HG02678 (cell line): ENCODE measurements around the gene ADGRV1.
A peak's percentile ranks its signal among the peaks of the same experiment; 100 is the strongest.

ENCODE experiments used
- ATAC-seq: cut with Tn5 transposase; IDR thresholded peaks from one replicate; pipeline ENCODE4 v1.9.1; 2021; ENCODE audit warnings: mild to moderate bottlenecking, moderate library complexity; ENCODE audit not compliant: unreplicated experiment

Gene ADGRV1

GRCh38 chr5:91180506-91180905, 621.9 kb downstream of the ADGRV1 start:
- no peak for ATAC-seq

- ATAC-seq: peak; percentile 80
Observed at GRCh38 chr5:91182763-91183162, 624.2 kb downstream of the ADGRV1 start.

DNA sequence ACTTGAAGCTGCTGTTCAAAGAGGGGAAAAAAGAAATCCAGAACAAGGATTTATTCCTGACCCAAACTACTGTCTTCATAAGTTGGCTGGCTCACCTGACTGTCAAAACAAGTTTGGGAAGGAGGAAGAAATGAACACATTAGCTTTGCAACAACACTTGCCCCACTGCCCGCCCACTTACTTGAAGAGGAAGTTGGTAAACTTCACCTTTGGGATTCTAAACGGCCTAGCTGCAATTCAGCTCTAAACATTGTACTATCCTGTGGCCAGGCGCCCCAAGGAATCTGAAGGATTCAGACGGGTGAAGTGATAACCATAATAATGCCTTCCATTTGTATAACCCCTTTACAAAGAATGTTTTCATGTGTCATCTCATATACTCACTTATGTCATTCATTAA, 625.1 kb downstream of the ADGRV1 start:
- no peak for ATAC-seq

DNA sequence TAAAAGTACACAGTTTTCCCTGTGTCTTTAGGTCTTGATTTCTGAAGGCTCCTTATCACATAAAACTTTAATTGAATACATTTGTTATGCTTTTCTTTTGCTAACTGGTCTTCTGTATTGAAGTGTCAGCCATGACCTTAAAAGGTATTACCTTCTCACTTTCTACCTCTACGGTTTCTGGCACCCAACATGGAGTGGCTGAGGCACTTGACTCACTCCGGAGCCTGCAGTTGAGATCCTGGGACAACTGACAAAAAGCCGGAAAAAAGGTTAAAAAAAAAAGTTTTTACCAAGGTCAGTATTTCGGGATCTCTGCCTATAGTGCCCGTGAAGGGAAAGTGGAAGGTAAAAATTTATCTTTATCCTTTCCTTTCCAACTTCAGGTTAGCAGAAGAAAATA, 627.5 kb downstream of the ADGRV1 start:
- no peak for ATAC-seq

GRCh38 chr5:91187032-91187431, 628.4 kb downstream of the ADGRV1 start:
- ATAC-seq: no peak

DNA sequence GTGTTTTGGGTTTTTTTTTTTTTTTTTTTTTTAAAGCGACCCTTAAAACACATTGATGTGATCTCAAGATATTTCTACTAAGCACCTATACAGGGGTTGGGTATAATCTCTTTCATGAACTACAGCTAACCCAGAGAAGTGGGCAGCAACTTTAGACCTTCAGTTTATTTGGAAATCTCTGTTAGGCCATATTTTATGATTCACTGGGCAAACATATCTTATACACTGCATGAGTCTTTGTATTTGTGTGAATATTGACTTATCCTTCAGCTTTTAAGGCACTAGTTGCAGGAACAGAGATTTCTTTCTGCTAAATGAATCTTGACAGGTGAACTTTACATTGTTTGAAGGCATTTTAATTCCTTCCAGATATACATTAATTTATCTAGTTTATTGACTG, 630.2 kb downstream of the ADGRV1 start:
- no peak for ATAC-seq

DNA sequence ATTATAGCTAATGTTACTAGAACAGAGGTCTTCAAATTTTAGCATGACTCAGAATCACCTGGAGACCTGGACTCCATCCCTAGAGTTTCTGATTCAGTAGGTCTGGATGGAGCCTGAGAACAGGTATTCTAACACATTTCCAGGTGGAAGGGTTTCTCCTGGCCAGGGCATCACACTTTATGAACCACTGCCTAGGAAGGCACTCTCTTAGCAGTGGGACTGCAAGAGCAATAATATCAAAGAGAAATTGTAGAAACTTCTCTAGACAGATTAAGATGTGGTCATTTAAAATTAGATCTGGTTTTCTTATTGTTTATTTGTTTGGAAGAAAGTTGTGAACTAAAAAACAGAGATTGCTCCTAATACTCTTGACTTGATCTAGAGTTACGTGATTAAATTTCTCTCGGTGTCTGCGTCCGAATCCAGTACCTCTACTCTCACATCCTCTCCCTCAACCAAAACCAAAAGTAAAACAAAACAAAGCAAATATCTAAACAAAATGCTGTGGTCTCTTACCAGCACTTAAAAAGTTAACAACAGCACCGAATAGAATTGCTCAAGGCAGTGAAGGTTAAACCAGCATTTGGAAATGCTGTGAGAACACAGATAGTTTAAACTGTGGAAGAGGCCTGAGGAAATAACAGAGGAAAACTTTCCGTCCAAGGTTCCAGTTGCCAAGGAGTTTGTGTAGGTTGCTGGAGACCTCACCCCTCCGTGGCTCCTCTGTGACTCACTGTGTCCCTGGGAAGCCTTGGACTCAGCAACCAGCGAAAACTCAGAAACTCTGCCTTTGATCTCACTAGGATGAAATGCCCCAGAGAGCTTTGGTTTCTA, 631.1 kb downstream of the ADGRV1 start:
- ATAC-seq: peak; percentile 94

- peak; percentile 16 for ATAC-seq
Observed at GRCh38 chr5:91190314-91190690, 631.7 kb downstream of the ADGRV1 start.

DNA sequence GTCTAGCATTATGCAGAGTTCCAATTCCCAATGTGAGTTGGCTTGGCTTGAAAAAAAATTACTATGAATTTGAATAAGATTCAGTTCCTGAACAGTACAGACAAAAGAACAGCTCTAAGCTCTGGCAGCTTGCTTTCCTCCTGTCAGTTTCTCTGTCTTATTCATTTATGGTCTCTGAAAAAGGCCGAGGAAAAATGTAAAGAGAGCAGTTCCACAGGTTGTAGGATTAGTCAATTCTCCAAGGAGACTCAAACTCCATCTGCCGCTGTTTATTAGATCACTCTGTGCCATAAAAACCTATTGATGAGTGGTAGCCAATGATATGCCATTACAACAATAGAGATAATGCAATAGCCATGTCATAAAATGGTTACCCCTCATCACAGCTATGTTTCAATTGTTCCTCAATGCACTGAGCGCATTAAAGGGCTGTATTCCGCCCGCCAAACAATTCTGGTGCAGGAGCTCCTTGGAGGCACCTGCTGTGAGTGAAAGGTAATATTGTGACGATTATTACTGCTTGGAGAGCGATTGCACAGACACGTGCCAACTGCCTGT, 636.3 kb downstream of the ADGRV1 start:
- ATAC-seq: no peak

DNA sequence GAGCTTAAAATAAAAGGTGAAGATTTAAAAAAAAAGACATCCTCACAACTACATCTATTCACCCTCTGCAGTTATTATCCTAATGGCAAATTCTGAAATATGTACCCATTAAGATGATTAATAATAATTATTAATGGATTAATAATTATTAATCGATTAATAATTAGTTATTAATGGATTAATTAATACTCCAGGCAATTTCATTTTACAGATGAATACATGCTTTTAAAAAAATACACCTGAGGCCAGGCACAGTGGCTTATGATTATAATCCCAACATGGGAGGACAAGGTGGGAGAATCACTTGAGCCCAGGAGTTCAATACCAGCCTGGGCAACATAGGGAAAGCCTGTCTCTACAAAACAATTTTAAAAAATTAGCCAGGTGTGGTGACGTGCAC, 642.1 kb downstream of the ADGRV1 start:
- no peak for ATAC-seq

GRCh38 chr5:91206103-91206502, 647.5 kb downstream of the ADGRV1 start:
- ATAC-seq: no peak

- no peak for ATAC-seq
Observed at GRCh38 chr5:91206734-91207133, 648.1 kb downstream of the ADGRV1 start.

DNA sequence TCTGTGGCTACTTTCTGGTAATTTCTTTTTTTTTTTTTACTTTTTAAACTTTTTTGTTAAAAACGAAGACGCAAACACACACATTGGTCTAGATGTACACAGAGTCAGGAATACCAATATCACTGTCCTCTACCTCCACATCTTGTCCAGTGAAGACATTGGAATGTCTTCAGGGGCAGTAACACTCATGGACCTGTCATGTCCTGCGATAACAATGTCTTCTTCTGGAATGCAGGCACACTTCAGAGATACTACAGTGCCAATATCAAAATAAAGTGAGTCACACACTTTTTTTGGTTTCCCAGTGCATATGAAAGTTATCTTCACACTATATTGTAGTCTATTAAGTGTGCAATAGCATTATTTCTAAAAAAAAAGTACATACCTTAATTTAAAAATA, 648.7 kb downstream of the ADGRV1 start:
- ATAC-seq: no peak

- ATAC-seq: no peak
Observed at GRCh38 chr5:91211997-91212713, 653.6 kb downstream of the ADGRV1 start.

DNA sequence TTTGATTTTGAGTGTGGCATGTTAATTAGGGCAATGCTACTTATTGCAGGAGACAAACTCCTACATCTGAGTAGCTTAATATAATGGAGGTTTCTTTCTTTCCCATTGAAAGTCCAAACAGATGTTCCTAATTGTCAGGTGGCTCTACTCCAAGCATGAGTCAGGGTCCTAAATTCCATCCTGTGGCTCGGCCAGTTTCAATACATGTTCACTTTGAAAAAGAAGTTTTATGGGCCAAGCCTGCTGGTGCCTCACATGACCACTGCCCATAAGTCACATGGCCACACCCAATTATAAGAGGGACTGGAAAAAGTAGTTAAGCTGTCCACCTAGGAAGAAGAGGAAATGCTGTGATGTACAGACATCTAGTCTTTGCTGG, 654.1 kb downstream of the ADGRV1 start:
- no peak for ATAC-seq
